Endothelial cell (in vitro differentiated cells): ENCODE data around the gene CAMK1D. TPM values are rescaled to one million over a fixed set of nuclear protein-coding genes. Genes with fewer than 3 reads are reported as not detected.

Experiments
- DNase-seq: peaks from one replicate; pipeline ENCODE4 v3.0.0; 2021; ENCODE audit warnings: low spot score
- H3K27ac Mint-ChIP-seq: one replicate; pipeline ENCODE4 v1.8.0; 2021; ENCODE audit warnings: mixed read lengths, inconsistent platforms; ENCODE audit not compliant: unreplicated experiment
- H3K27me3 Mint-ChIP-seq: one replicate; pipeline ENCODE4 v1.8.0; 2021; ENCODE audit warnings: mild to moderate bottlenecking, moderate library complexity, mixed read lengths, inconsistent platforms; ENCODE audit not compliant: unreplicated experiment
- H3K36me3 Mint-ChIP-seq: one replicate; pipeline ENCODE4 v1.8.0; 2021; ENCODE audit warnings: mild to moderate bottlenecking, low read depth, mixed read lengths, inconsistent platforms; ENCODE audit not compliant: unreplicated experiment
- H3K4me1 Mint-ChIP-seq: one replicate; pipeline ENCODE4 v1.8.0; 2021; ENCODE audit warnings: mild to moderate bottlenecking, mixed read lengths, inconsistent platforms; ENCODE audit not compliant: unreplicated experiment
- H3K4me3 Mint-ChIP-seq: one replicate; pipeline ENCODE4 v1.8.0; 2021; ENCODE audit warnings: mild to moderate bottlenecking, mixed read lengths, inconsistent platforms; ENCODE audit not compliant: unreplicated experiment
- H3K9me3 Mint-ChIP-seq: one replicate; pipeline ENCODE4 v1.8.0; 2021; ENCODE audit warnings: mixed read lengths, inconsistent platforms; ENCODE audit not compliant: unreplicated experiment
- total RNA-seq: library from RNA; stranded (reverse); fragmentation: NEBNext Ultra II Directional; extraction: Animal tissue kit (Norgen Biotek cat#: 25700); gene quantifications from one replicate; pipeline ENCODE4 v1.2.1, GENCODE V29; 2021; ENCODE audit not compliant: unreplicated experiment
- TF ChIP-seq, protein P1 (sequence below): fragments of 200-600 bp; sonication (generic); IDR thresholded peaks from one replicate; pipeline ENCODE4 v1.5.0; 2021; ENCODE audit warnings: antibody characterized with exemption; ENCODE audit not compliant: unreplicated experiment

The CAMK1D gene
- total RNA-seq, 1 donor from 2014 or later, result 4.1 TPM

DNA sequence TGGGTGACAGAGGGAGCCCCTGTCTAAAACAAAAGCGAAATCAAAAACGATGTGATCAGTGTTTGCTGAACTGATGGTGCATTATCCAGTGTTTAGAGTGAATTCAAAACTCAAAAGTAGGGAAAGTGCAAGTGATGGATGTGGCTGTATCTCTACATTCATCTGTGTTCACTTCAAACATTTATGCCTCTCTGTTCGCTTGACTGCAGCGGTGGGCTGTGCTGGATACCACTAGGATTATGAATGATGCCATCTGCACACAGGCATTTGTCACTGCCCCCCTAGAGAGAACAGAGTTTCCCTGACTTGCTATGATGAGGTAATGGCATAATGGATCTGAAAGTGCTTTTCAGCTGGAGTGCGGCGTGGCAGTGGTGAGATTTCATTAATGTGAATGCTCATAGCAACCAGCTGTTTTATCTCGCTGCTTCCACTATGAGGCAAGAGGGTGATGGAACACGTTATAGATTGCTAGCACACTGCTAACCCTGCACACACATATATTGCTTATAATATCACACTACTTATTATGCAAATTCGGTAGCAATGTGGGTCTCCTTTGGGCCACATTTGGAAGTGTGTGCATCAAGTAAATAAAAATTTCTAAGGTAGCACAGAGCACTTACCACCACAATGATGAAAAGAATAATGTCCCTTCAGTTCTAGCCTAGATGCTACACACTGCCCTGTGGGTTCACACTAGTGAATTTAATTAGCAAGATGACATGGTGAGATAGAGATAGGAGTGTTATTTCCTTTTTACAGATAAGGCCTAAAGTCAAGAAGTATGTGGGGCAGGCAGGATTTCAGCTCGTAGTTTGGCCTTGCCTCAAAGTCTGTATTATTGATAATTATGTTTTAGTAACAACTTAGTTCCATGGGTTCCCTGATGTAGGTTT, 164.7 kb downstream of the CAMK1D start:
- H3K4me1 Mint-ChIP-seq, result peaks cover 3% of the 10 kb centered on the region
- H3K36me3 Mint-ChIP-seq, result no peaks in the 10 kb centered on the region
- no peaks in the 10 kb centered on the region for H3K27me3 Mint-ChIP-seq
- H3K27ac Mint-ChIP-seq, result no peak overlapping the region
- no peaks in the 10 kb centered on the region for H3K9me3 Mint-ChIP-seq
- H3K4me3 Mint-ChIP-seq, result no peak overlapping the region
- DNase-seq, result no peak
- TF ChIP-seq, protein P1, sequence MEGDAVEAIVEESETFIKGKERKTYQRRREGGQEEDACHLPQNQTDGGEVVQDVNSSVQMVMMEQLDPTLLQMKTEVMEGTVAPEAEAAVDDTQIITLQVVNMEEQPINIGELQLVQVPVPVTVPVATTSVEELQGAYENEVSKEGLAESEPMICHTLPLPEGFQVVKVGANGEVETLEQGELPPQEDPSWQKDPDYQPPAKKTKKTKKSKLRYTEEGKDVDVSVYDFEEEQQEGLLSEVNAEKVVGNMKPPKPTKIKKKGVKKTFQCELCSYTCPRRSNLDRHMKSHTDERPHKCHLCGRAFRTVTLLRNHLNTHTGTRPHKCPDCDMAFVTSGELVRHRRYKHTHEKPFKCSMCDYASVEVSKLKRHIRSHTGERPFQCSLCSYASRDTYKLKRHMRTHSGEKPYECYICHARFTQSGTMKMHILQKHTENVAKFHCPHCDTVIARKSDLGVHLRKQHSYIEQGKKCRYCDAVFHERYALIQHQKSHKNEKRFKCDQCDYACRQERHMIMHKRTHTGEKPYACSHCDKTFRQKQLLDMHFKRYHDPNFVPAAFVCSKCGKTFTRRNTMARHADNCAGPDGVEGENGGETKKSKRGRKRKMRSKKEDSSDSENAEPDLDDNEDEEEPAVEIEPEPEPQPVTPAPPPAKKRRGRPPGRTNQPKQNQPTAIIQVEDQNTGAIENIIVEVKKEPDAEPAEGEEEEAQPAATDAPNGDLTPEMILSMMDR, result no peak

DNA sequence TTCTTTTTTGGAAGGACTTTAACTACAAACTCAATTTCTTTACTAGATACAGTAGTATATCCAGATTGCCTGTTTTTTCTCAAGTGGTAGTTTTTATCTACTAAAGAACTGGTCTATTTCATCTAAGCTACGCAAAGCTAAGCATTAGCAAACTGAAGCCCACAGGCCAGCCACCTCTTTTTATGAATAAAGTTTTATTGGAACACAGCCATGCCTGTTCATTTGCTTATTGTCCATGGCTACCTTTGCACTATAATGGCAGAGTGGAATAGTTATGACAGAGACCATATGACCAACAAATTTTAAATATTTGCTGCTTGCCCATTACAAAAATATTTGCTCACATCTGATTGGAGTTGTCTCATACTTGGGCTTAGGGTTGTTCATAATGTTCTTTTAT, 168.7 kb downstream of the CAMK1D start:
- H3K4me3 Mint-ChIP-seq, result no peak overlapping the region
- no peaks in the 10 kb centered on the region for H3K36me3 Mint-ChIP-seq

GRCh38 chr10:12521423-12521822, 172.1 kb downstream of the CAMK1D start:
- peaks cover 6% of the 10 kb centered on the region for H3K36me3 Mint-ChIP-seq
- DNase-seq, result no peak
- no peak overlapping the region for H3K27ac Mint-ChIP-seq
- TF ChIP-seq, protein P1, result no peak
- no peaks in the 10 kb centered on the region for H3K27me3 Mint-ChIP-seq
- no peaks in the 10 kb centered on the region for H3K4me1 Mint-ChIP-seq
- no peak overlapping the region for H3K4me3 Mint-ChIP-seq
- peaks cover 4% of the 10 kb centered on the region for H3K9me3 Mint-ChIP-seq

More for the DNA sequence above, 168.7 kb downstream of the CAMK1D start:
- DNase-seq, result no peak
- H3K4me1 Mint-ChIP-seq, result peaks cover 3% of the 10 kb centered on the region
- H3K27me3 Mint-ChIP-seq, result no peaks in the 10 kb centered on the region
- TF ChIP-seq, protein P1, result no peak
- H3K9me3 Mint-ChIP-seq, result peaks cover 4% of the 10 kb centered on the region
- H3K27ac Mint-ChIP-seq, result no peak overlapping the region

GRCh38 chr10:12526311-12526710, 177.0 kb downstream of the CAMK1D start:
- TF ChIP-seq, protein P1, result no peak
- peaks cover 6% of the 10 kb centered on the region for H3K36me3 Mint-ChIP-seq
- no peaks in the 10 kb centered on the region for H3K27me3 Mint-ChIP-seq

DNA sequence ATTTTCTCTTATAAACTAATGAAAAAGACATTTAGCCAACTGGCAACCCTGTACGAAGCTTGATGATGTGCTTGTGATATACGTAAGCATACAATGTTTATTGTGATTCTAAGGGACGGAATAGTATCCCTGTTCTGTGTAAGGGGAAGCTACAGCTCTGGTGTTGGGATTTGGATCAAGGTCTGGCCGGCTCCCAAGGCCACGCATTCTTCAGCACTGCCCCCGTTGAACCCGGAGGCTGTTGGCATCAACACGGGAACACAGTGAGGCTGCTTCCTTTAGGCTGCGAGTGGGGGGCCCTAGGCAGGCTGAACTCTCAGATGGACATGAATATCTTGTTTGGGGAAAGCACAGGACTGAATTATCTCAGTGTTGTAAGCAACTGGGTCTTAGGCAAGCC, 180.6 kb downstream of the CAMK1D start:
- Mint-ChIP-seq H3K4me1 (no peaks in the 10 kb centered on the region), H3K36me3 (peaks cover 2% of the 10 kb centered on the region), H3K27me3 (no peaks in the 10 kb centered on the region), H3K9me3 (no peaks in the 10 kb centered on the region), H3K4me3 (no peak overlapping the region), H3K27ac (no peak overlapping the region)
- TF ChIP-seq, protein P1, result no peak
- no peak for DNase-seq

More at GRCh38 chr10:12526311-12526710, 177.0 kb downstream of the CAMK1D start:
- Mint-ChIP-seq H3K4me1 (no peaks in the 10 kb centered on the region), H3K27ac (no peak overlapping the region), H3K4me3 (no peak overlapping the region), H3K9me3 (peaks cover 4% of the 10 kb centered on the region)
- no peak for DNase-seq
